Vagina (tissue), 2 donors: ENCODE results near the gene CXCL1.

ENCODE experiments used
- CTCF ChIP-seq, 3 experiments: fragments of 450-650 bp in 2 of 3; fragments of 200-600 bp in 1 of 3; sonication (generic) in 1 of 3; IDR thresholded peaks; one replicate each; pipeline ENCODE4 v1.5.1; 2017 to 2019; ENCODE audit warnings: antibody characterized with exemption in 3 of 3, mild to moderate bottlenecking in 2 of 3, moderate library complexity in 2 of 3
- POLR2A ChIP-seq, 2 donors: fragments of 450-650 bp; IDR thresholded peaks; one replicate each; pipeline ENCODE4 v1.6.1; 2017; ENCODE audit warnings: antibody characterized with exemption in 2 of 2, mild to moderate bottlenecking in 2 of 2, moderate library complexity in 2 of 2
- POLR2AphosphoS5 ChIP-seq, 2 donors: sonication (generic); formaldehyde crosslinking; IDR thresholded peaks; one replicate each; pipeline ENCODE4 v1.9.0; 2017; ENCODE audit warnings: antibody characterized with exemption in 2 of 2, mild to moderate bottlenecking in 2 of 2, low read depth in 1 of 2; ENCODE audit not compliant: insufficient read depth in 1 of 2

- TF ChIP-seq CTCF (IDR thresholded peaks at IDR 0.05) (no peak), POLR2A (IDR thresholded peaks at IDR 0.05) (no peak), POLR2AphosphoS5 (IDR thresholded peaks at IDR 0.05; ENCODE audit: insufficient read depth in 1 of 2, low read depth in 1 of 2) (no peak)
Measured at GRCh38 chr4:73919691-73920090, 50.5 kb downstream of the CXCL1 start.
